ENCODE data around the gene RAB22A. TPM values are rescaled to one million over a fixed set of nuclear protein-coding genes. Genes with fewer than 3 reads are reported as not detected.

Gene RAB22A
- total and polyA plus RNA-seq, 2 donors (not counting 1 experiment from before 2014, with no cell fraction given): 13.7 to 20.6 TPM

DNA sequence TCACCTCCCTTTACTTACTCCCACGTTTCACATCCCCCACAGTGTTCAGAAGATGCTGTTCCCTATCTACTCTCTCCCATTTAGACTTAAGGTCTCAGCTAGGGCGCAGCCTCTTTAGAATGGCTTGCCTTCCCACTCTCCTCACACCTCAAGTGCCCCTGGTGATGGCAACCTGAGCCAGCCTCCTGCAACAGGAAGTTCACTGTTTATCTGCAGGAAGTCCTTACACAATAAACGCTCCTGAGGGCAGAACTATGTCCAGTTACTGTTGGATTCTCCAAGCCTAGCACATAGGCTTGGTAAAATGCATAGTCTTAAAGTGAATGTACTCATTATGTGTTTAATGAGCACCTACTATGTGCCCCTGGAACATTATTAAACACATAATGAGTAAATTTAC, 21.9 kb upstream of the RAB22A start:
- Histone ChIP-seq H3K4me1 (ENCODE audit: control insufficient read depth, extremely low read depth, insufficient read depth, low read length) (no peaks in the 10 kb centered on the region), H3K27me3 (ENCODE audit: control insufficient read depth, insufficient read depth, low read length) (no peaks in the 10 kb centered on the region), H3K79me2 (ENCODE audit: control insufficient read depth, insufficient read depth, low read length) (peaks cover 4% of the 10 kb centered on the region), H3K27ac (ENCODE audit: insufficient read depth, low read length) (no peak overlapping the region), H3K36me3 (ENCODE audit: control insufficient read depth, insufficient read depth, low read length) (peaks cover 2% of the 10 kb centered on the region), H3K9ac (ENCODE audit: insufficient read depth, low read length) (no peak overlapping the region), H3K4me2 (ENCODE audit: extremely low read depth, insufficient read depth, low read length) (no peak overlapping the region), H3K9me3 (ENCODE audit: control insufficient read depth, insufficient read depth, low read depth, low read length) (no peaks in the 10 kb centered on the region), H2AFZ (ENCODE audit: low read length) (no peak overlapping the region), H4K20me1 (ENCODE audit: control insufficient read depth, extremely low read depth, insufficient read depth, low read length) (no peaks in the 10 kb centered on the region), H3K4me3 (replicated peaks in 1 of 4; ENCODE audit: control extremely low read depth in 1 of 4, insufficient read depth in 1 of 4, low read depth in 3 of 4, low read length in 4 of 4) (no peak overlapping the region)
- DNase-seq (ENCODE audit: low read depth in 2 of 2): no peak
- TF ChIP-seq CTCF (conservative IDR thresholded peaks at IDR 0.05 in 1 of 2, IDR thresholded peaks at IDR 0.05 in 1 of 2; ENCODE audit: low read depth in 1 of 2, low read length in 2 of 2) (no peak), EZH2 (IDR thresholded peaks at IDR 0.05; ENCODE audit: low read length, missing control alignments) (no peak)

- Histone ChIP-seq H3K36me3 (ENCODE audit: control insufficient read depth, insufficient read depth, low read length) (peaks cover 2% of the 10 kb centered on the region), H3K79me2 (ENCODE audit: control insufficient read depth, insufficient read depth, low read length) (peaks cover 4% of the 10 kb centered on the region), H4K20me1 (ENCODE audit: control insufficient read depth, extremely low read depth, insufficient read depth, low read length) (no peaks in the 10 kb centered on the region), H3K9ac (ENCODE audit: insufficient read depth, low read length) (no peak overlapping the region), H3K27ac (ENCODE audit: insufficient read depth, low read length) (no peak overlapping the region), H3K27me3 (ENCODE audit: control insufficient read depth, insufficient read depth, low read length) (no peaks in the 10 kb centered on the region), H3K4me3 (replicated peaks in 1 of 4; ENCODE audit: control extremely low read depth in 1 of 4, insufficient read depth in 1 of 4, low read depth in 3 of 4, low read length in 4 of 4) (no peak overlapping the region), H3K4me1 (ENCODE audit: control insufficient read depth, extremely low read depth, insufficient read depth, low read length) (no peaks in the 10 kb centered on the region), H3K9me3 (ENCODE audit: control insufficient read depth, insufficient read depth, low read depth, low read length) (no peaks in the 10 kb centered on the region), H3K4me2 (ENCODE audit: extremely low read depth, insufficient read depth, low read length) (no peak overlapping the region), H2AFZ (ENCODE audit: low read length) (no peak overlapping the region)
- no peak for DNase-seq (ENCODE audit: low read depth in 2 of 2)
- TF ChIP-seq CTCF (conservative IDR thresholded peaks at IDR 0.05 in 1 of 2, IDR thresholded peaks at IDR 0.05 in 1 of 2; ENCODE audit: low read depth in 1 of 2, low read length in 2 of 2) (no peak), EZH2 (IDR thresholded peaks at IDR 0.05; ENCODE audit: low read length, missing control alignments) (no peak)
These were observed 20.4 kb upstream of the RAB22A start for GRCh38 chr20:58289143-58289542.

DNA sequence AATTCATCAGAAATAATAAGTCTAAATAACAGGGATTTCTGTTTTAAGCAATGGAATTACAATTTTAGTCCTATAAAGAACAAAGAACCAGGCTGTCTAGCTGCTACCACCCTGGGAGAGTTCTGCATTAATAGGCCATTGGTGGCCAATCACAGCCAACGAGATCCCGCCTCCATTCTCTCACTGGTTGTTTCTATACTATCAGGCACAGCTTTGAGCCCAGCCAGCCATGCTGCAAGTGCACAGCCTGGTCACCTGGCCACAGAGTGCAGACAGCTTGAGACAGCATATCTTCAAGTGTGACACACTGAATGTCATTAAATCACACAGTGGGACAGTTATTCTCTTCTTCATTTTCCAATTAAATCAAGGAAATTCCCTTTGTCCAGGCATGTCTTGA, 16.1 kb upstream of the RAB22A start:
- no peaks in the 10 kb centered on the region for H3K36me3 ChIP-seq (ENCODE audit: control insufficient read depth, insufficient read depth, low read length)
- H3K79me2 ChIP-seq (ENCODE audit: control insufficient read depth, insufficient read depth, low read length): peaks cover 8% of the 10 kb centered on the region
- peaks cover 3% of the 10 kb centered on the region for H3K4me1 ChIP-seq (ENCODE audit: control insufficient read depth, extremely low read depth, insufficient read depth, low read length)
- no peaks in the 10 kb centered on the region for H3K27me3 ChIP-seq (ENCODE audit: control insufficient read depth, insufficient read depth, low read length)
- H2AFZ ChIP-seq (ENCODE audit: low read length): no peak overlapping the region
- no peak overlapping the region for H3K4me3 ChIP-seq (replicated peaks in 1 of 4; ENCODE audit: control extremely low read depth in 1 of 4, insufficient read depth in 1 of 4, low read depth in 3 of 4, low read length in 4 of 4)
- TF ChIP-seq EZH2 (IDR thresholded peaks at IDR 0.05; ENCODE audit: low read length, missing control alignments): no peak
- TF ChIP-seq CTCF (conservative IDR thresholded peaks at IDR 0.05 in 1 of 2, IDR thresholded peaks at IDR 0.05 in 1 of 2; ENCODE audit: low read depth in 1 of 2, low read length in 2 of 2): no peak
- no peaks in the 10 kb centered on the region for H4K20me1 ChIP-seq (ENCODE audit: control insufficient read depth, extremely low read depth, insufficient read depth, low read length)
- no peak overlapping the region for H3K4me2 ChIP-seq (ENCODE audit: extremely low read depth, insufficient read depth, low read length)
- no peak overlapping the region for H3K9ac ChIP-seq (ENCODE audit: insufficient read depth, low read length)
- no peaks in the 10 kb centered on the region for H3K9me3 ChIP-seq (ENCODE audit: control insufficient read depth, insufficient read depth, low read depth, low read length)
- DNase-seq (ENCODE audit: low read depth in 2 of 2): no peak
- no peak overlapping the region for H3K27ac ChIP-seq (ENCODE audit: insufficient read depth, low read length)
